Measurements from ENCODE around the gene TMEM178B. TPM values are rescaled to one million over a fixed set of nuclear protein-coding genes. Genes with fewer than 3 reads are reported as not detected.

The TMEM178B gene
- total RNA-seq, 1 donor = 0.43 TPM

- no peak for TF ChIP-seq CTCF (IDR thresholded peaks at IDR 0.05; ENCODE audit: insufficient read depth, low read depth, low read length)
Observed at GRCh38 chr7:141281311-141281710, 207.4 kb downstream of the TMEM178B start.

GRCh38 chr7:141286522-141286921 is 212.7 kb downstream of the TMEM178B start:
- no peak for DNase-seq (ENCODE audit: low read depth)
- TF ChIP-seq CTCF (IDR thresholded peaks at IDR 0.05; ENCODE audit: insufficient read depth, low read depth, low read length) = no peak
- H3K4me3 ChIP-seq (ENCODE audit: low read depth, low read length) = no peak overlapping the region

More at GRCh38 chr7:141281311-141281710, 207.4 kb downstream of the TMEM178B start:
- H3K4me3 ChIP-seq (ENCODE audit: low read depth, low read length) = no peak overlapping the region
- no peak for DNase-seq (ENCODE audit: low read depth)

- no peak for DNase-seq (ENCODE audit: low read depth)
- TF ChIP-seq CTCF (IDR thresholded peaks at IDR 0.05; ENCODE audit: insufficient read depth, low read depth, low read length) = no peak
- no peak overlapping the region for H3K4me3 ChIP-seq (ENCODE audit: low read depth, low read length)
Observed at GRCh38 chr7:141287936-141288335, 214.1 kb downstream of the TMEM178B start.

- no peak for TF ChIP-seq CTCF (IDR thresholded peaks at IDR 0.05; ENCODE audit: insufficient read depth, low read depth, low read length)
- H3K4me3 ChIP-seq (ENCODE audit: low read depth, low read length) = no peak overlapping the region
Observed at GRCh38 chr7:141288626-141289025, 214.8 kb downstream of the TMEM178B start.

GRCh38 chr7:141290365-141290764 is 216.5 kb downstream of the TMEM178B start:
- no peak overlapping the region for H3K4me3 ChIP-seq (ENCODE audit: low read depth, low read length)
- no peak for TF ChIP-seq CTCF (IDR thresholded peaks at IDR 0.05; ENCODE audit: insufficient read depth, low read depth, low read length)
- DNase-seq (ENCODE audit: low read depth) = no peak

More at GRCh38 chr7:141288626-141289025, 214.8 kb downstream of the TMEM178B start:
- no peak for DNase-seq (ENCODE audit: low read depth)

GRCh38 chr7:141290973-141291372 is 217.1 kb downstream of the TMEM178B start:
- H3K4me3 ChIP-seq (ENCODE audit: low read depth, low read length) = no peak overlapping the region
- no peak for TF ChIP-seq CTCF (IDR thresholded peaks at IDR 0.05; ENCODE audit: insufficient read depth, low read depth, low read length)
- DNase-seq (ENCODE audit: low read depth) = no peak

GRCh38 chr7:141291541-141291940 is 217.7 kb downstream of the TMEM178B start:
- H3K4me3 ChIP-seq (ENCODE audit: low read depth, low read length) = no peak overlapping the region
- no peak for TF ChIP-seq CTCF (IDR thresholded peaks at IDR 0.05; ENCODE audit: insufficient read depth, low read depth, low read length)
- no peak for DNase-seq (ENCODE audit: low read depth)
